GM13977 (cell line): ENCODE results near the gene GPT2.

ENCODE experiments used
- DNase-seq: peaks from one replicate; pipeline ENCODE4 v3.0.0; 2012; ENCODE audit warnings: low spot score
- CTCF ChIP-seq: IDR thresholded peaks from 2 replicates; pipeline ENCODE4 v1.5.1; 2012; ENCODE audit warnings: mild to moderate bottlenecking, control low read depth; ENCODE audit not compliant: insufficient read depth; ENCODE audit errors: extremely low read depth, missing control alignments
- in situ Hi-C: fragments of 300-500 bp; cut with MboI; formaldehyde crosslinking; loops from one replicate; pipeline ENCODE4 v1.12.0; 2022; ENCODE audit warnings: low sequenced_read_pairs, low pct_unique_long_range_greater_than_20kb, mixed read lengths, inconsistent platforms; ENCODE audit not compliant: unreplicated experiment

Gene GPT2

GRCh38 chr16:46914556-46915201 lies 30.5 kb downstream of the GPT2 start:
- no peak for DNase-seq

GRCh38 chr16:46915483-46916025 lies 31.4 kb downstream of the GPT2 start:
- no peak for DNase-seq
- in situ Hi-C loops, result no loop called here
- no peak for TF ChIP-seq CTCF

More at GRCh38 chr16:46914556-46915201, 30.5 kb downstream of the GPT2 start:
- TF ChIP-seq CTCF, result no peak
- in situ Hi-C loops, result no loop called here

GRCh38 chr16:46916980-46917379 lies 32.8 kb downstream of the GPT2 start:
- in situ Hi-C loops, result no loop called here
- no peak for TF ChIP-seq CTCF
- DNase-seq, result no peak

- TF ChIP-seq CTCF, result no peak
- DNase-seq, result no peak
- in situ Hi-C loops, result no loop called here
These were observed 34.2 kb downstream of the GPT2 start for GRCh38 chr16:46918400-46918799.

GRCh38 chr16:46918905-46919792 lies 35.0 kb downstream of the GPT2 start:
- in situ Hi-C loops, result no loop called here
- TF ChIP-seq CTCF, result peak; percentile 59
- DNase-seq, result peak; percentile 79

GRCh38 chr16:46920402-46921068 lies 36.4 kb downstream of the GPT2 start:
- in situ Hi-C loops, result loop anchor here (5.0 kb wide), 1 partner anchor 63 kb away; no protein-coding TSS in a partner anchor
- TF ChIP-seq CTCF, result no peak
- no peak for DNase-seq
